Measurements from ENCODE around the gene SLC6A9.

SLC6A9 gene

DNA sequence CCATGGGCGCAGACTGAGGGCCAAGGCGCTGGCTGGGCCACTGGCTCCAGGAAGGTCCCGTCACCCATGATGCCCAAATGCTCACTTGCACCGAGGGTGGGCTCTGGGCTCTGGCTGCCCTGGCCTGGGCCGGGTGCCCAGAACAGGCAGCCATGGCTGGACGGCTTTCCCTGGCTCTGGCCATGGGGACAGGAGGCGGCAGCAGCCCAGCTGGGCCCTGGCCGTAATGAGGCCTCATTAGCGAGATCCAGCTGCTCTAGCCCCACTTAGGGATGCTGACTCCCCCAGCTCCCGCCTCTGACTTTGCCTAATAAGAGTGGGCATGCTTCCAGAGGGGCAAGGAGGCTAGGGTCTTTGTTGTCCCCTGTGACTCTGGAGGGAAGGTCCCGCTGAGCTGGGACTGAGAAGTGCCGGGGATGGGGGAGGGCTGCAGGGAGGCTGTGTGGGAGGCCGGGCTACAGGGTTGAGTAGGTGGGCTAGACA lies 11.8 kb downstream of the SLC6A9 start:
- no peaks in the 10 kb centered on the region for H3K36me3 ChIP-seq (ENCODE audit: control insufficient read depth, insufficient read depth, low read length)
- no peak overlapping the region for H3K27ac ChIP-seq (ENCODE audit: insufficient read depth, low read length, poor library complexity, severe bottlenecking)
- H3K27me3 ChIP-seq (replicated peaks; ENCODE audit: control insufficient read depth, insufficient read depth, low read length, poor library complexity, severe bottlenecking) = no peaks in the 10 kb centered on the region
- no peaks in the 10 kb centered on the region for H3K9me3 ChIP-seq (ENCODE audit: control insufficient read depth, low read length)
- no peak overlapping the region for H3K4me3 ChIP-seq (ENCODE audit: insufficient read depth, low read depth, low read length, poor library complexity, severe bottlenecking)
- DNase-seq = no peak
- H3K4me1 ChIP-seq (ENCODE audit: control insufficient read depth, insufficient read depth, low read length, poor library complexity, severe bottlenecking) = no peaks in the 10 kb centered on the region

DNA sequence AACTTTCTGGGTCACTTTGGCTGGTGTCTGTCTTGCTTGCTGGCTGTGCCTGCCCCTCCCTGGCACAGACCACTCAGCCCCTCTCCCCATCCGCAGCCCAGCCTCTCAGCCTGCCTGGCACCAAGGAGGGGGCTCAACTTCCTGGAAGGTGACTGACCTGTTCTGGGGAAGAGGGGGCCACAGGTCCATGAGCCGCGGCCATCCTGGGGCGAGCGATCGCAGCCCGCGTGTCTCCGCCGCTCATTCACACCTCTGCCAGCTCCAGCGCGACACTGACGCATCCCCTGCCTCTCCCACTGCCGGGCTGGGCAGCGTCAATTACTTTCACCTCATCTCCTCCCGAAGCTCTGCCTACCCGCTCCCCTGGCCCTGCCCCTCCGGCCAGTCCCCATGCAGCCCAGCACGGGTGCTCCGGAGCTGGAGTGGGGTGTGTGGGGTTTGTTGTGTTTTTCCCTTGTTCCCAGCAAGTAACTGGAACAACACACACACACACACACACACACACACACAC lies 14.3 kb downstream of the SLC6A9 start:
- H3K4me1 ChIP-seq (ENCODE audit: control insufficient read depth, insufficient read depth, low read length, poor library complexity, severe bottlenecking) = no peaks in the 10 kb centered on the region
- H3K36me3 ChIP-seq (ENCODE audit: control insufficient read depth, insufficient read depth, low read length) = no peaks in the 10 kb centered on the region
- H3K27ac ChIP-seq (ENCODE audit: insufficient read depth, low read length, poor library complexity, severe bottlenecking) = no peak overlapping the region
- H3K4me3 ChIP-seq (ENCODE audit: insufficient read depth, low read depth, low read length, poor library complexity, severe bottlenecking) = no peak overlapping the region
- DNase-seq = no peak
- H3K9me3 ChIP-seq (ENCODE audit: control insufficient read depth, low read length) = no peaks in the 10 kb centered on the region
- no peaks in the 10 kb centered on the region for H3K27me3 ChIP-seq (replicated peaks; ENCODE audit: control insufficient read depth, insufficient read depth, low read length, poor library complexity, severe bottlenecking)

GRCh38 chr1:44016041-44016889 lies 15.0 kb downstream of the SLC6A9 start:
- Histone ChIP-seq H3K9me3 (ENCODE audit: control insufficient read depth, low read length) (no peaks in the 10 kb centered on the region), H3K27me3 (replicated peaks; ENCODE audit: control insufficient read depth, insufficient read depth, low read length, poor library complexity, severe bottlenecking) (no peaks in the 10 kb centered on the region), H3K4me3 (ENCODE audit: insufficient read depth, low read depth, low read length, poor library complexity, severe bottlenecking) (no peak overlapping the region), H3K36me3 (ENCODE audit: control insufficient read depth, insufficient read depth, low read length) (no peaks in the 10 kb centered on the region), H3K4me1 (ENCODE audit: control insufficient read depth, insufficient read depth, low read length, poor library complexity, severe bottlenecking) (no peaks in the 10 kb centered on the region), H3K27ac (ENCODE audit: insufficient read depth, low read length, poor library complexity, severe bottlenecking) (no peak overlapping the region)
- no peak for DNase-seq

- Histone ChIP-seq H3K4me3 (ENCODE audit: insufficient read depth, low read depth, low read length, poor library complexity, severe bottlenecking) (no peak overlapping the region), H3K36me3 (ENCODE audit: control insufficient read depth, insufficient read depth, low read length) (no peaks in the 10 kb centered on the region)
- DNase-seq = no peak
These were observed 16.1 kb downstream of the SLC6A9 start for GRCh38 chr1:44015206-44015605.

GRCh38 chr1:44014365-44015104 lies 16.7 kb downstream of the SLC6A9 start:
- no peak for DNase-seq
- Histone ChIP-seq H3K36me3 (ENCODE audit: control insufficient read depth, insufficient read depth, low read length) (no peaks in the 10 kb centered on the region), H3K4me3 (ENCODE audit: insufficient read depth, low read depth, low read length, poor library complexity, severe bottlenecking) (no peak overlapping the region), H3K9me3 (ENCODE audit: control insufficient read depth, low read length) (no peaks in the 10 kb centered on the region), H3K27me3 (replicated peaks; ENCODE audit: control insufficient read depth, insufficient read depth, low read length, poor library complexity, severe bottlenecking) (no peaks in the 10 kb centered on the region), H3K27ac (ENCODE audit: insufficient read depth, low read length, poor library complexity, severe bottlenecking) (no peak overlapping the region), H3K4me1 (ENCODE audit: control insufficient read depth, insufficient read depth, low read length, poor library complexity, severe bottlenecking) (no peaks in the 10 kb centered on the region)

More at GRCh38 chr1:44015206-44015605, 16.1 kb downstream of the SLC6A9 start:
- H3K9me3 ChIP-seq (ENCODE audit: control insufficient read depth, low read length) = no peaks in the 10 kb centered on the region
- H3K27ac ChIP-seq (ENCODE audit: insufficient read depth, low read length, poor library complexity, severe bottlenecking) = no peak overlapping the region
- no peaks in the 10 kb centered on the region for H3K27me3 ChIP-seq (replicated peaks; ENCODE audit: control insufficient read depth, insufficient read depth, low read length, poor library complexity, severe bottlenecking)
- H3K4me1 ChIP-seq (ENCODE audit: control insufficient read depth, insufficient read depth, low read length, poor library complexity, severe bottlenecking) = no peaks in the 10 kb centered on the region

DNA sequence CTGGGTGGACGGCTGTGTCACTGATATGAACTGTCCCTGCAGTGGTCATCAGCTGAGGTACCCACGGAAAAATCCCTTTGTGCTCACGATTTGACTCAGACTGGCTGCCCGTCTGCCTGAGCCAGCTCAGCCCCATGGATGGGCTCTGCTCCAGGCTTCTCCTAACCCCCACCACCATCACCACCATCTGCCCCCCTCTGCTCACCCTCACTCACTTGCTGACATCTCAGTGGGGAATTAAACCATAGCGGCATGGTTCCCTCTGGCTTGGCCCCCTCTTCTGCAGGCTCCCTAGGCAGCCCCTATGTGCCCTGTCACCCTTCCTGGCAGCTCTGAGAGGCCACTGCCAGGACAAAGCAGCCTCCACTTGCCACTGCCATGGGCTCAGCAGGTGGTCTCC lies 17.3 kb downstream of the SLC6A9 start:
- Histone ChIP-seq H3K27me3 (replicated peaks; ENCODE audit: control insufficient read depth, insufficient read depth, low read length, poor library complexity, severe bottlenecking) (no peaks in the 10 kb centered on the region), H3K4me3 (ENCODE audit: insufficient read depth, low read depth, low read length, poor library complexity, severe bottlenecking) (no peak overlapping the region)

DNA sequence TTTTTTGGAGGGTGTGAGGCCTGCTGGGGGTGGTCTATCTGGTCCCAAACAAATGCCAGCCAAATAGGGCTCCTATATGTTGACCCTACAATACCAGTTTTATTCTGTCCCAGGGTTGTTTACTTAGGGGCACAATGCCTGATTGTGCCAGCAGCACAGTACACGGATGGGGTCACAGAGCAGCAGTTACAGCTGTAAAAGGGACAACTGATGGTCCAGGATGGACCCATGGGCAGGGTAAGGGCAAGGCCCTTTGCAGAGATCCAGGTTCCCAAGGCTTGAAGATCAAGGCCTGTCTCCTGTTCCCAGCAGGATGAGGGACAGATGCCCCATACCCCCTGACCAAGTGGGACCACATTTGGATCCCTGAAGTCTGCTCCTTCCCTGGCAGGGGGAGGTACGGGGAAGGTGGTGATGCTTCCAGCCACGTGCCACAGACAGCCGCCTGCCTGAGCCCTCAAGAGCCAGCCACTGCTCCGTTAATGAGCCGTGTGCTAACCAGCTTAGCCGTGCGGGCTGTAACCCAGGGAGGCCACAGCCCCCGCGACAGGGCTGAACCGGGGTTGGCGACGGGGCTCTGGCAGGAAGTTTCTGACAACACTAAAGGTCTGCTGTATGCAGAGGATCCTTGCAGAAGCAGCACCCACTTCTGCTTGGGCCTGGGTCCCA lies 18.2 kb downstream of the SLC6A9 start:
- no peak overlapping the region for H3K27ac ChIP-seq (ENCODE audit: insufficient read depth, low read length, poor library complexity, severe bottlenecking)
- no peaks in the 10 kb centered on the region for H3K36me3 ChIP-seq (ENCODE audit: control insufficient read depth, insufficient read depth, low read length)
- DNase-seq = no peak
- H3K27me3 ChIP-seq (replicated peaks; ENCODE audit: control insufficient read depth, insufficient read depth, low read length, poor library complexity, severe bottlenecking) = no peaks in the 10 kb centered on the region
- H3K9me3 ChIP-seq (ENCODE audit: control insufficient read depth, low read length) = no peaks in the 10 kb centered on the region
- no peak overlapping the region for H3K4me3 ChIP-seq (ENCODE audit: insufficient read depth, low read depth, low read length, poor library complexity, severe bottlenecking)
- H3K4me1 ChIP-seq (ENCODE audit: control insufficient read depth, insufficient read depth, low read length, poor library complexity, severe bottlenecking) = no peaks in the 10 kb centered on the region

More for the DNA sequence above, 17.3 kb downstream of the SLC6A9 start:
- H3K9me3 ChIP-seq (ENCODE audit: control insufficient read depth, low read length) = no peaks in the 10 kb centered on the region
- no peaks in the 10 kb centered on the region for H3K4me1 ChIP-seq (ENCODE audit: control insufficient read depth, insufficient read depth, low read length, poor library complexity, severe bottlenecking)
- H3K36me3 ChIP-seq (ENCODE audit: control insufficient read depth, insufficient read depth, low read length) = no peaks in the 10 kb centered on the region
- H3K27ac ChIP-seq (ENCODE audit: insufficient read depth, low read length, poor library complexity, severe bottlenecking) = no peak overlapping the region
- DNase-seq = no peak

DNA sequence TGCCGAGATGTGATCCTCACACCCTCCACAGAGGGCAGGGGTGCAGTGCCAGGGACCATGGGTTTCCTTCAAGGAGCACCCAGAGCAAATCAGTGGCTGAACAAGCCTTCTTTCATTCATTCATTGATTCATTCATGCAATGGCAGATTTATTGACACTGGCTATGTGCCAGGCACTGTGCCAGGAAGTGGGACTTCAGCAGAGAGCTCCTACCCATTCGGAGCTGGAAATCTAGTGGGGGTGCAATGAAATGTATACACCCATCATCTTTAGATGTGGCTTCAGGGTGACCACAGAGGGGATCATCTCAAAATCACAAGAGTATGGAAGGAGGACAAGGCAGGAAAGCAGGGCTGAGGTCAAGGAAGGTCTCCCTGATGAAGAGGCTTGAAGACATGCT lies 18.9 kb downstream of the SLC6A9 start:
- Histone ChIP-seq H3K4me3 (ENCODE audit: insufficient read depth, low read depth, low read length, poor library complexity, severe bottlenecking) (no peak overlapping the region), H3K4me1 (ENCODE audit: control insufficient read depth, insufficient read depth, low read length, poor library complexity, severe bottlenecking) (no peaks in the 10 kb centered on the region), H3K27me3 (replicated peaks; ENCODE audit: control insufficient read depth, insufficient read depth, low read length, poor library complexity, severe bottlenecking) (no peaks in the 10 kb centered on the region), H3K9me3 (ENCODE audit: control insufficient read depth, low read length) (no peaks in the 10 kb centered on the region), H3K36me3 (ENCODE audit: control insufficient read depth, insufficient read depth, low read length) (no peaks in the 10 kb centered on the region), H3K27ac (ENCODE audit: insufficient read depth, low read length, poor library complexity, severe bottlenecking) (no peak overlapping the region)
- DNase-seq = no peak

DNA sequence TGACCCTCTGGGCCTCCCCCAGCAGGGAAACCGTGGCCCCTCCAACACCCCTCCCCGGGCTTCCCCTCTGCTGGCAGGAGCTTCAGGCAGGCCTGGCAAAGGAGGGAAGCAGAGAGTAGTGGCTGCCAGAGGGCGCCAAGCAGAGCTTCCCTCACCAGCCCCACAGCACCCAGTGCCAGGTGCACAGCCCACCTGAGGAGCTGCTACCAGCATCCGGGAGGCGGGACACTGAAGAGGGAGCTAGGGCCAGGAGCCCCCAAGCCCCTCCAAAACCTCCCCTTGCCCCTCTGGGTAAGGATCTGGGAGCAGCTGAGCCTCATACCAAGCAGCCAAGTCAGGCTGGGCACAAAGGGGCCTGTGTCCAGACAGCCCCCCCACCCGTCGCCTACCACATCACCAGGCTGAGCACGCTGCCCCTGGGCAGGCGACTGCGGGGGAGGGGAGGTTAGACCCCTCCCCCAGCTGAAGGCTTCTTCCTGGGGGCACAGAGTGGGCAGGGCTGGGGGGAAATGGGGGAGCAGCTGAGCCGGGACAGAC lies 20.3 kb downstream of the SLC6A9 start:
- Histone ChIP-seq H3K9me3 (ENCODE audit: control insufficient read depth, low read length) (no peaks in the 10 kb centered on the region), H3K27ac (ENCODE audit: insufficient read depth, low read length, poor library complexity, severe bottlenecking) (no peak overlapping the region), H3K36me3 (ENCODE audit: control insufficient read depth, insufficient read depth, low read length) (no peaks in the 10 kb centered on the region), H3K4me1 (ENCODE audit: control insufficient read depth, insufficient read depth, low read length, poor library complexity, severe bottlenecking) (no peaks in the 10 kb centered on the region), H3K27me3 (replicated peaks; ENCODE audit: control insufficient read depth, insufficient read depth, low read length, poor library complexity, severe bottlenecking) (no peaks in the 10 kb centered on the region), H3K4me3 (ENCODE audit: insufficient read depth, low read depth, low read length, poor library complexity, severe bottlenecking) (no peak overlapping the region)
- no peak for DNase-seq

Data from effector memory CD4-positive, alpha-beta T cell (primary cell).